Brain microvascular endothelial cell (primary cell): ENCODE data around the gene SNX10.

Experiments used
- DNase-seq: peaks from one replicate; pipeline ENCODE4 v3.0.0-alpha.2; 2020
- H3K27ac ChIP-seq: fragments of 250-450 bp; sonication (Bioruptor Pico); 2 replicates; pipeline ENCODE4 v1.5.1; 2020; ENCODE audit warnings: mild to moderate bottlenecking, moderate library complexity
- H3K27me3 ChIP-seq: fragments of 250-450 bp; sonication (Bioruptor Pico); replicated peaks from 2 replicates; pipeline ENCODE4 v1.5.1; 2020; ENCODE audit warnings: mild to moderate bottlenecking
- H3K36me3 ChIP-seq: fragments of 250-450 bp; sonication (Bioruptor Pico); replicated peaks from 2 replicates; pipeline ENCODE4 v1.5.1; 2020; ENCODE audit warnings: mild to moderate bottlenecking
- H3K4me3 ChIP-seq: 2 replicates; pipeline ENCODE4 v1.5.1; 2011; ENCODE audit warnings: low read depth, mild to moderate bottlenecking, control low read depth, low read length, moderate library complexity
- CTCF ChIP-seq: IDR thresholded peaks from 2 replicates; pipeline ENCODE4 v1.5.1; 2011; ENCODE audit warnings: low read depth, mild to moderate bottlenecking, moderate library complexity, low read length, control low read depth, inconsistent platforms; ENCODE audit errors: missing control alignments
- in situ Hi-C: cut with HindIII; loops from 2 replicates; pipeline ENCODE4 v1.10.0; 2017; ENCODE audit warnings: low sequenced_read_pairs, low pct_ligation_motif_present

The SNX10 gene

GRCh38 chr7:26381476-26382353 is 90.1 kb downstream of the SNX10 start:
- in situ Hi-C loops = no loop called here
- no peak for DNase-seq
- H3K4me3 ChIP-seq = no peak overlapping the region
- peaks cover 17% of the 10 kb centered on the region for H3K27me3 ChIP-seq
- TF ChIP-seq CTCF = no peak
- no peaks in the 10 kb centered on the region for H3K36me3 ChIP-seq
- H3K27ac ChIP-seq = no peak overlapping the region

- no peak for TF ChIP-seq CTCF
- Histone ChIP-seq H3K4me3 (no peak overlapping the region), H3K36me3 (no peaks in the 10 kb centered on the region), H3K27me3 (no peaks in the 10 kb centered on the region), H3K27ac (no peak overlapping the region)
- no peak for DNase-seq
- in situ Hi-C loops = no loop called here
Measured at GRCh38 chr7:26385240-26385639, 93.6 kb downstream of the SNX10 start.

GRCh38 chr7:26387731-26388130 is 96.1 kb downstream of the SNX10 start:
- no peaks in the 10 kb centered on the region for H3K27me3 ChIP-seq
- in situ Hi-C loops = no loop called here
- DNase-seq = no peak

GRCh38 chr7:26388256-26388655 is 96.6 kb downstream of the SNX10 start:
- H3K27me3 ChIP-seq = no peaks in the 10 kb centered on the region
- no peak overlapping the region for H3K4me3 ChIP-seq
- in situ Hi-C loops = no loop called here
- no peaks in the 10 kb centered on the region for H3K36me3 ChIP-seq
- DNase-seq = no peak
- no peak for TF ChIP-seq CTCF
- no peak overlapping the region for H3K27ac ChIP-seq

More at GRCh38 chr7:26387731-26388130, 96.1 kb downstream of the SNX10 start:
- TF ChIP-seq CTCF = no peak
- Histone ChIP-seq H3K4me3 (no peak overlapping the region), H3K36me3 (no peaks in the 10 kb centered on the region), H3K27ac (no peak overlapping the region)

GRCh38 chr7:26390016-26390415 is 98.4 kb downstream of the SNX10 start:
- Histone ChIP-seq H3K4me3 (no peak overlapping the region), H3K27ac (no peak overlapping the region), H3K36me3 (no peaks in the 10 kb centered on the region), H3K27me3 (no peaks in the 10 kb centered on the region)
- no peak for TF ChIP-seq CTCF
- DNase-seq = no peak
- in situ Hi-C loops = no loop called here
